ENCODE measurements around the gene ANKRD12. TPM values are rescaled to one million over a fixed set of nuclear protein-coding genes. Genes with fewer than 3 reads are reported as not detected.
A peak's percentile ranks its signal among the peaks of the same experiment; 100 is the strongest.
"Not testable (repeated sequence)": the region's sequence is repeated elsewhere in the genome, so short reads cannot be mapped to it uniquely, and the experiment has no call there.

The ANKRD12 gene
- total and polyA plus RNA-seq, 9 donors = 12.7 to 68.8 (median 16.9) TPM

DNA sequence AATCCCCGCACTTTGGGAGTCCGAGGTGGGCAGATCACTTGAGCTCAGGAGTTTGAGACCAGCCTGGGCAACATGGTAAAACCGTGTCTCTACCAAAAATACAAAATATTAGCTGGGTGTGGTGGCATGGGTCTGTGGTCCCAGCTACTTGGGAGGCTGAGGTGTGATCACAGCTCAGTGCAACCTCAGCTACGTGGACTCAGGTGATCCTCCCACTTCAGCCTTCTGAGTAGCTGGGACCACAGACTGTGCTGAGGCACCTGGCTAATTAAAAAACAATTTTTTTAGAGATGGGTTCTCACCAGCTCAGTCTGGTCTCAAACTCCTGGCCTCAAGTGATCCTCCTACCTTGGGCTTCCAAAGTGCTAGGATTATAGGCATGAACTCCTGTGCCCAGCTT, 23.4 kb downstream of the ANKRD12 start:
- WGBS (ENCODE audit: insufficient coverage) = 100% methylated on average over 3 of the region's 4 CpGs
- no peaks in the 10 kb centered on the region for H3K36me3 ChIP-seq (ENCODE audit: control insufficient read depth, insufficient read depth, low read length)
- H3K27me3 ChIP-seq (ENCODE audit: control insufficient read depth, insufficient read depth, low read length) = no peaks in the 10 kb centered on the region
- no peaks in the 10 kb centered on the region for H3K4me1 ChIP-seq (ENCODE audit: control insufficient read depth, insufficient read depth, low read length)
- DNase-seq = no peak
- H3K4me3 ChIP-seq (ENCODE audit: low read length) = no peak overlapping the region
- H3K9me3 ChIP-seq (replicated peaks; ENCODE audit: control insufficient read depth, low read depth, low read length) = peaks cover 12% of the 10 kb centered on the region
- H3K27ac ChIP-seq (ENCODE audit: low read length) = no peak overlapping the region

- not testable (repeated sequence) for H3K4me3 ChIP-seq (ENCODE audit: low read length); H3K4me1 ChIP-seq (ENCODE audit: control insufficient read depth, insufficient read depth, low read length); DNase-seq; H3K36me3 ChIP-seq (ENCODE audit: control insufficient read depth, insufficient read depth, low read length); H3K27me3 ChIP-seq (ENCODE audit: control insufficient read depth, insufficient read depth, low read length); H3K27ac ChIP-seq (ENCODE audit: low read length)
- no CpG with 5 or more reads among the region's 4 CpGs for WGBS (ENCODE audit: insufficient coverage)
- H3K9me3 ChIP-seq (replicated peaks; ENCODE audit: control insufficient read depth, low read depth, low read length) = peaks cover 12% of the 10 kb centered on the region
Observed at GRCh38 chr18:9162663-9163062, 26.1 kb downstream of the ANKRD12 start.

- H3K9me3 ChIP-seq (replicated peaks; ENCODE audit: control insufficient read depth, low read depth, low read length) = peaks cover 12% of the 10 kb centered on the region
- H3K4me1 ChIP-seq (ENCODE audit: control insufficient read depth, insufficient read depth, low read length); H3K4me3 ChIP-seq (ENCODE audit: low read length); H3K27ac ChIP-seq (ENCODE audit: low read length); DNase-seq; H3K27me3 ChIP-seq (ENCODE audit: control insufficient read depth, insufficient read depth, low read length); H3K36me3 ChIP-seq (ENCODE audit: control insufficient read depth, insufficient read depth, low read length): not testable (repeated sequence)
Observed at GRCh38 chr18:9164149-9164548, 27.6 kb downstream of the ANKRD12 start.

DNA sequence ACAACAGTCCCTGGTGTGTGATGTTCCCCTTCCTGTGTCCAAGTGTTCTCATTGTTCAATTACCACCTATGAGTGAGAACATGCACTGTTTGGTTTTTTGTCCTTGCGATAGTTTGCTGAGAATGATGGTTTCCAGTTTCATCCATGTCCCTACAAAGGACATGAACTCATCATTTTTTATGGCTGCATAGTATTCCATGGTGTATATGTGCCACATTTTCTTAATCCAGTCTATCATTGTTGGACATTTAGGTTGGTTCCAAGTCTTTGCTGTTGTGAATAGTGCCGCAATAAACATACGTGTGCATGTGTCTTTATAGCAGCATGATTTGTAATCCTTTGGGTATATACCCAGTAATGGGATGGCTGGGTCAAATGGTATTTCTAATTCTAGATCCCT, 29.3 kb downstream of the ANKRD12 start:
- not testable (repeated sequence) for DNase-seq
- no CpG with 5 or more reads among the region's 3 CpGs for WGBS (ENCODE audit: insufficient coverage)
- H3K9me3 ChIP-seq (replicated peaks; ENCODE audit: control insufficient read depth, low read depth, low read length) = peaks cover 12% of the 10 kb centered on the region

GRCh38 chr18:9169515-9169914, 32.9 kb downstream of the ANKRD12 start:
- not testable (repeated sequence) for H3K27ac ChIP-seq (ENCODE audit: low read length); DNase-seq; H3K27me3 ChIP-seq (ENCODE audit: control insufficient read depth, insufficient read depth, low read length); H3K36me3 ChIP-seq (ENCODE audit: control insufficient read depth, insufficient read depth, low read length); H3K4me1 ChIP-seq (ENCODE audit: control insufficient read depth, insufficient read depth, low read length); H3K9me3 ChIP-seq (replicated peaks; ENCODE audit: control insufficient read depth, low read depth, low read length); H3K4me3 ChIP-seq (ENCODE audit: low read length)
- no CpG with 5 or more reads among the region's 3 CpGs for WGBS (ENCODE audit: insufficient coverage)

More for the DNA sequence above, 29.3 kb downstream of the ANKRD12 start:
- not testable (repeated sequence) for H3K27me3 ChIP-seq (ENCODE audit: control insufficient read depth, insufficient read depth, low read length); H3K27ac ChIP-seq (ENCODE audit: low read length); H3K36me3 ChIP-seq (ENCODE audit: control insufficient read depth, insufficient read depth, low read length); H3K4me1 ChIP-seq (ENCODE audit: control insufficient read depth, insufficient read depth, low read length); H3K4me3 ChIP-seq (ENCODE audit: low read length)

DNA sequence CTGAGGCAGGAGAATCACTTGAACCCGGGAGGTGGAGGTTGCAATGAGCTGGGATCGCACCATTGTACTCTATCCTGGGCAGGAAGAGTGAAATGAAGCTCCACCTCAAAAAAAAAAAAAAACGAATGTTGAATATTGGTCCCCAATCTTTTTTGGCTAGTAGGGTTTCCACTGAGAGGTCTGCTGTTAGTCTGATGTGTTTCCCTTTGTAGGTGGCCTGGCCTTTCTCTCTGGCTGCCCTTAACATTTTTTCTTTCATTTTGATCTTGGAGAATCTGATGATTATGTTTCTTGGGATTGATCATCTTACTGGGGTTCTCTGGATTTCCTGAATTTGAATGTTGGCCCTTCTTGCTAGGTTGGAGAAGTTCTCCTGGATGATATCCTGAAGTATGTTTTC, 35.3 kb downstream of the ANKRD12 start:
- H3K4me1 ChIP-seq (ENCODE audit: control insufficient read depth, insufficient read depth, low read length); H3K9me3 ChIP-seq (replicated peaks; ENCODE audit: control insufficient read depth, low read depth, low read length); H3K27me3 ChIP-seq (ENCODE audit: control insufficient read depth, insufficient read depth, low read length); H3K4me3 ChIP-seq (ENCODE audit: low read length); H3K27ac ChIP-seq (ENCODE audit: low read length); H3K36me3 ChIP-seq (ENCODE audit: control insufficient read depth, insufficient read depth, low read length); DNase-seq: not testable (repeated sequence)
- WGBS (ENCODE audit: insufficient coverage) = 92% methylated on average over 2 of the region's 3 CpGs

DNA sequence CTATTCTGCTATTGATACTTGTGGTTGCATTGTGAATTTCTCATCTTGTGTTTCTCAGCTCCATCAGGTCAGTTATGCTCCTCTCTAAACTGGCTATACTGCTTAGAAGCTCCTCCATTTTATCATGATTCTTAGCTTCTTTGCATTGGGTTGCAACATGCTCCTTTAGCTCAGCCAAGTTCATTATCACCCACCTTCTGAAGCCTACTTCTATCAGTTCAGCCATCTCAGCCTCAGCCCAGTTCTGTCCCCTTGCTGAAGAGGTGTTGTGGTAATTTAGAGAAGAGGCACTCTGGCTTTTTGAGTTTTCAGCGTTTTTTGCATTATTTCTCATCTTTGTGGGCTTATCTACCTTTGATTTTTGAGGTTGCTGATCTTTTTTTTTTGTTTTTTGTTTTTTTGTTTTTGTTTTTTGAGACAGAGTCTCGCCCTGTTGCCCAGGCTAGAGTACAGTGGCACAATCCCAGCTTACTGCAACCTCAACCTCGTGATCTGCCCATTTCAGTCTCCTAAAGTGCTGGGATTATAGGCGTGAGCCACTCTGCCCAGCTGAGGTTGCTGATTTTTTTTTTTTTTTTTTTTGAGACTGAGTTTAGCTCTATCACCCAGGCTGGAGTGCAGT, 36.0 kb downstream of the ANKRD12 start:
- WGBS (ENCODE audit: insufficient coverage) = no CpG with 5 or more reads among the region's 4 CpGs
- peaks cover 2% of the 10 kb centered on the region for H3K4me1 ChIP-seq (ENCODE audit: control insufficient read depth, insufficient read depth, low read length)
- H3K27ac ChIP-seq (ENCODE audit: low read length) = no peak overlapping the region
- no peaks in the 10 kb centered on the region for H3K36me3 ChIP-seq (ENCODE audit: control insufficient read depth, insufficient read depth, low read length)
- H3K4me3 ChIP-seq (ENCODE audit: low read length) = no peak overlapping the region
- H3K9me3 ChIP-seq (replicated peaks; ENCODE audit: control insufficient read depth, low read depth, low read length) = peaks cover 2% of the 10 kb centered on the region
- no peak for DNase-seq
- H3K27me3 ChIP-seq (ENCODE audit: control insufficient read depth, insufficient read depth, low read length) = no peaks in the 10 kb centered on the region

DNA sequence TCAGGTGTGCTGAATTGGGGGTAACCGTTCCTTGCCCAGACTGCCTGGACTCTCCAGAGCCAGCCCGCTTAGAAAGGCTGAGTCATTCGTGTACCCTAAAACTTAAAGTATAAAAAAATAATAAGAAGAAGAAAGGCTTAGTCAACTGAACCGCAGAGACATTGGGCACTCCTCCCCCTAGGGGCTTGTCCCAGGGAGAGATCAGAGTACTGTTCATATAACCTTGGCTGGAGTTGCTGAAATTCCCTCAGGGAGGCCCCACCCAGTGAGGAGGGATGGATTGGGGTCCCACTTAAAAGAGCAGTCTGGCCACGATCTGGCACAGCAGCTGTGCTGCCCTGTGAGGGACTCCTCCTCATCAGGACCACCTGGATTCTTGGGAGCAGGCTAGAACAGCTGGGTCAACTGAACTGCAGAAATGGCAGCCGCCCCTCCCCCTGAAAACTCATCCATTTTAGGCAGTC, 37.2 kb downstream of the ANKRD12 start:
- H3K27ac ChIP-seq (ENCODE audit: low read length) = no peak overlapping the region
- no peaks in the 10 kb centered on the region for H3K27me3 ChIP-seq (ENCODE audit: control insufficient read depth, insufficient read depth, low read length)
- DNase-seq = peak; percentile 4
- H3K4me3 ChIP-seq (ENCODE audit: low read length) = no peak overlapping the region
- 38% methylated on average over 1 of the region's 6 CpGs for WGBS (ENCODE audit: insufficient coverage)
- no peaks in the 10 kb centered on the region for H3K36me3 ChIP-seq (ENCODE audit: control insufficient read depth, insufficient read depth, low read length)
- H3K4me1 ChIP-seq (ENCODE audit: control insufficient read depth, insufficient read depth, low read length) = peaks cover 2% of the 10 kb centered on the region
- peaks cover 2% of the 10 kb centered on the region for H3K9me3 ChIP-seq (replicated peaks; ENCODE audit: control insufficient read depth, low read depth, low read length)

DNA sequence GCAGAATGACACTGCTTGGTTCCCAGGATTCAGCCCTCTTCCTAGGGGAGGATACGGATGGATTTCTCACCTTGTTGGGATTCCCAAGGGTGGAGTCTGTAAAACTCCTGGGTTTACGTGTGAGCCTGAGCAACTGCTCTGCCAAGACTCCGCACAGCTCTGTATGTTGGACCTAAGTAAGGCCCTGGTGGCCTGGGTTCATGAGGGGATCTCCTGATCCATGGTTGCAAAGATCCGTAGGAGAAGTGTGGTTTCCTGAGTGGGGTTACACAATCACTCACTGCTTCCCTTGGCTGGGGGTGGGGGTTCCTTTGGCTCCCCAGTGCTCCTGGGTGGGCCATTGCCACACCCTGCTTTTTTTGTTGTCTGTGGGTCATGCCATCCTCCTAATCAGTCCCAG, 37.7 kb downstream of the ANKRD12 start:
- Histone ChIP-seq H3K36me3 (ENCODE audit: control insufficient read depth, insufficient read depth, low read length) (no peaks in the 10 kb centered on the region), H3K9me3 (replicated peaks; ENCODE audit: control insufficient read depth, low read depth, low read length) (peaks cover 2% of the 10 kb centered on the region), H3K4me3 (ENCODE audit: low read length) (no peak overlapping the region), H3K27me3 (ENCODE audit: control insufficient read depth, insufficient read depth, low read length) (no peaks in the 10 kb centered on the region), H3K4me1 (ENCODE audit: control insufficient read depth, insufficient read depth, low read length) (peaks cover 2% of the 10 kb centered on the region), H3K27ac (ENCODE audit: low read length) (no peak overlapping the region)
- DNase-seq = no peak
- WGBS (ENCODE audit: insufficient coverage) = 87% methylated on average over 3 of the region's 4 CpGs

DNA sequence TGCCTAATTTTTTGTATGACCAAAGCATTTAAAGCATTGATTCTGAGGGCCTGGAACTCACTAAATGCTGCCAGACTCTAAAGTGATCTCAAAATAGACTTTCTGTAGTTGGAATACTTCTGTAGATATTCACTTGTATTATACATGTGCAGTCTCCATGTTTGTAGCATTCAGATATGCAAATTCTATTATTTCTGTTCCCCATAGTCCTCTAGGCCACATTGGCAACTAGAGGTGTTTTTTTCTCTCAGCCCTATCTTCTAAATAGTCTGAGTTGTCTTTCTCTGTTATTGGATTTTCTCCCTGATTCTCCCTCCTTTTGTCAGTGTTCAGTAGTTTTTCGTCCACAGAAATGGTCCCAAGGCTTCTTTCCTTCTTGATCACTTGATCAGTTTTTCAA, 38.5 kb downstream of the ANKRD12 start:
- H3K36me3 ChIP-seq (ENCODE audit: control insufficient read depth, insufficient read depth, low read length) = no peaks in the 10 kb centered on the region
- no peak overlapping the region for H3K4me3 ChIP-seq (ENCODE audit: low read length)
- WGBS (ENCODE audit: insufficient coverage) = no CpG with 5 or more reads among the region's 1 CpG
- no peak overlapping the region for H3K27ac ChIP-seq (ENCODE audit: low read length)
- peaks cover 2% of the 10 kb centered on the region for H3K4me1 ChIP-seq (ENCODE audit: control insufficient read depth, insufficient read depth, low read length)
- peaks cover 2% of the 10 kb centered on the region for H3K9me3 ChIP-seq (replicated peaks; ENCODE audit: control insufficient read depth, low read depth, low read length)
- no peak for DNase-seq
- no peaks in the 10 kb centered on the region for H3K27me3 ChIP-seq (ENCODE audit: control insufficient read depth, insufficient read depth, low read length)

DNA sequence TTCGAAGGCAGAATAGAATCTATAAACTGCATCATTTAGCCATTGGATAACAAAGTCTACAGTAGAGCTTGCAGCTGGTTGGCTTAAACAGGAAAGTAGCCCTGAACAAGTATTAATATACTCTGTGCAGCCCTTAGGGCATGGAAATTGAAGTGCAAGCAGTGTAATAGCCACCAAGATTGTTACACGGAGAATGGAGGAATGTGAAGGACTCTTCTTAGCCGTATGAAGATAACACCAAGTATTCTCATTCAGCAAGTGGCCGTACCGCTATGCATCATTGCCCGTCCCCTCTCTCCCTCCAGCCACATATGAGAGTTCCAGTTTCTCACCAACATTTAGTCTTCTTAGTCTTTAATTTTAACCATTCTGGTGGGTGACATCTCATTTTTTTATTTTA, 40.5 kb downstream of the ANKRD12 start:
- DNase-seq = no peak
- H3K9me3 ChIP-seq (replicated peaks; ENCODE audit: control insufficient read depth, low read depth, low read length) = no peaks in the 10 kb centered on the region
- H3K4me1 ChIP-seq (ENCODE audit: control insufficient read depth, insufficient read depth, low read length) = peaks cover 2% of the 10 kb centered on the region
- H3K27ac ChIP-seq (ENCODE audit: low read length) = no peak overlapping the region
- no peaks in the 10 kb centered on the region for H3K36me3 ChIP-seq (ENCODE audit: control insufficient read depth, insufficient read depth, low read length)
- WGBS (ENCODE audit: insufficient coverage) = 83% methylated on average over 1 of the region's 6 CpGs
- H3K27me3 ChIP-seq (ENCODE audit: control insufficient read depth, insufficient read depth, low read length) = no peaks in the 10 kb centered on the region
- H3K4me3 ChIP-seq (ENCODE audit: low read length) = no peak overlapping the region

Measured in muscle of leg (tissue), 11 donors.